ENCODE results near the gene OLFM2. TPM values are rescaled to one million over a fixed set of nuclear protein-coding genes. Genes with fewer than 3 reads are reported as not detected.

Gene OLFM2
- total and polyA plus RNA-seq, 4 donors: 0.49 to 28.9 (median 2.3) TPM

GRCh38 chr19:9858766-9859165, 77.5 kb downstream of the OLFM2 start:
- H3K4me3 ChIP-seq (ENCODE audit: low read depth in 1 of 3, low read length in 3 of 3): no peak overlapping the region
- H3K9ac ChIP-seq (ENCODE audit: low read depth in 1 of 2, low read length in 2 of 2): no peak overlapping the region
- no peaks in the 10 kb centered on the region for H3K9me3 ChIP-seq (ENCODE audit: control insufficient read depth in 4 of 4, low read length in 3 of 4)
- no peak for DNase-seq (ENCODE audit: low spot score)
- no peak overlapping the region for H3K27ac ChIP-seq (ENCODE audit: low read depth in 1 of 2, low read length in 2 of 2)
- TF ChIP-seq ATF3 (IDR thresholded peaks at IDR 0.05) (no peak), FOXA1 (IDR thresholded peaks at IDR 0.05) (no peak), JUND (IDR thresholded peaks at IDR 0.05) (no peak)
- no peaks in the 10 kb centered on the region for H3K27me3 ChIP-seq (ENCODE audit: control insufficient read depth in 4 of 4, insufficient read depth in 4 of 4, low read length in 3 of 4)
- H3K4me1 ChIP-seq (ENCODE audit: control insufficient read depth in 4 of 4, insufficient read depth in 4 of 4, low read length in 3 of 4): peaks cover 0 to 2% (median 0%) of the 10 kb centered on the region in 4 donors
- H3K36me3 ChIP-seq (ENCODE audit: control insufficient read depth in 4 of 4, insufficient read depth in 3 of 4, low read depth in 1 of 4, low read length in 3 of 4): peaks cover 0 to 3% (median 1%) of the 10 kb centered on the region in 4 donors

- no peaks in the 10 kb centered on the region for H3K27me3 ChIP-seq (ENCODE audit: control insufficient read depth in 4 of 4, insufficient read depth in 4 of 4, low read length in 3 of 4)
- H3K4me1 ChIP-seq (ENCODE audit: control insufficient read depth in 4 of 4, insufficient read depth in 4 of 4, low read length in 3 of 4): peaks cover 0 to 6% (median 2%) of the 10 kb centered on the region in 4 donors
- no peak overlapping the region for H3K4me3 ChIP-seq (ENCODE audit: low read depth in 1 of 3, low read length in 3 of 3)
- WGBS: 84% methylated on average over 10 of the region's 10 CpGs
- no peaks in the 10 kb centered on the region for H3K9me3 ChIP-seq (ENCODE audit: control insufficient read depth in 4 of 4, low read length in 3 of 4)
- TF ChIP-seq TAF1 (conservative IDR thresholded peaks at IDR 0.05) (no peak), YY1 (IDR thresholded peaks at IDR 0.05) (no peak), GABPA (IDR thresholded peaks at IDR 0.05 in 1 of 2, conservative IDR thresholded peaks at IDR 0.05 in 1 of 2) (no peak), RAD21 (IDR thresholded peaks at IDR 0.05) (no peak)
- TF ChIP-seq, protein P1, sequence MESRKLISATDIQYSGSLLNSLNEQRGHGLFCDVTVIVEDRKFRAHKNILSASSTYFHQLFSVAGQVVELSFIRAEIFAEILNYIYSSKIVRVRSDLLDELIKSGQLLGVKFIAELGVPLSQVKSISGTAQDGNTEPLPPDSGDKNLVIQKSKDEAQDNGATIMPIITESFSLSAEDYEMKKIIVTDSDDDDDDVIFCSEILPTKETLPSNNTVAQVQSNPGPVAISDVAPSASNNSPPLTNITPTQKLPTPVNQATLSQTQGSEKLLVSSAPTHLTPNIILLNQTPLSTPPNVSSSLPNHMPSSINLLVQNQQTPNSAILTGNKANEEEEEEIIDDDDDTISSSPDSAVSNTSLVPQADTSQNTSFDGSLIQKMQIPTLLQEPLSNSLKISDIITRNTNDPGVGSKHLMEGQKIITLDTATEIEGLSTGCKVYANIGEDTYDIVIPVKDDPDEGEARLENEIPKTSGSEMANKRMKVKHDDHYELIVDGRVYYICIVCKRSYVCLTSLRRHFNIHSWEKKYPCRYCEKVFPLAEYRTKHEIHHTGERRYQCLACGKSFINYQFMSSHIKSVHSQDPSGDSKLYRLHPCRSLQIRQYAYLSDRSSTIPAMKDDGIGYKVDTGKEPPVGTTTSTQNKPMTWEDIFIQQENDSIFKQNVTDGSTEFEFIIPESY (IDR thresholded peaks at IDR 0.05): no peak
- H3K36me3 ChIP-seq (ENCODE audit: control insufficient read depth in 4 of 4, insufficient read depth in 3 of 4, low read depth in 1 of 4, low read length in 3 of 4): peaks cover 0 to 3% (median 1%) of the 10 kb centered on the region in 4 donors
- no peak overlapping the region for H3K9ac ChIP-seq (ENCODE audit: low read depth in 1 of 2, low read length in 2 of 2)
- DNase-seq (ENCODE audit: low spot score): no peak
- no peak overlapping the region for H3K27ac ChIP-seq (ENCODE audit: low read depth in 1 of 2, low read length in 2 of 2)
Measured at GRCh38 chr19:9857920-9858746, 78.2 kb downstream of the OLFM2 start.

- Histone ChIP-seq H3K4me1 (ENCODE audit: control insufficient read depth in 4 of 4, insufficient read depth in 4 of 4, low read length in 3 of 4) (peaks cover 0 to 7% (median 3%) of the 10 kb centered on the region in 4 donors), H3K4me3 (ENCODE audit: low read depth in 1 of 3, low read length in 3 of 3) (no peak overlapping the region), H3K9ac (ENCODE audit: low read depth in 1 of 2, low read length in 2 of 2) (no peak overlapping the region), H3K27ac (ENCODE audit: low read depth in 1 of 2, low read length in 2 of 2) (no peak overlapping the region), H3K9me3 (ENCODE audit: control insufficient read depth in 4 of 4, low read length in 3 of 4) (no peaks in the 10 kb centered on the region), H3K36me3 (ENCODE audit: control insufficient read depth in 4 of 4, insufficient read depth in 3 of 4, low read depth in 1 of 4, low read length in 3 of 4) (peaks cover 0 to 3% (median 1%) of the 10 kb centered on the region in 4 donors), H3K27me3 (ENCODE audit: control insufficient read depth in 4 of 4, insufficient read depth in 4 of 4, low read length in 3 of 4) (no peaks in the 10 kb centered on the region)
- 97% methylated on average over 13 of the region's 13 CpGs for WGBS
- DNase-seq (ENCODE audit: low spot score): no peak
- no peak for TF ChIP-seq FOXA1 (IDR thresholded peaks at IDR 0.05)
- TF ChIP-seq FOXA2 (IDR thresholded peaks at IDR 0.05): no peak
- no peak for TF ChIP-seq NR2F2 (IDR thresholded peaks at IDR 0.05)
- TF ChIP-seq, protein P1 (IDR thresholded peaks at IDR 0.05): no peak
- TF ChIP-seq, protein P2, sequence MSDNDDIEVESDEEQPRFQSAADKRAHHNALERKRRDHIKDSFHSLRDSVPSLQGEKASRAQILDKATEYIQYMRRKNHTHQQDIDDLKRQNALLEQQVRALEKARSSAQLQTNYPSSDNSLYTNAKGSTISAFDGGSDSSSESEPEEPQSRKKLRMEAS (IDR thresholded peaks at IDR 0.05): no peak
- no peak for TF ChIP-seq REST (IDR thresholded peaks at IDR 0.05)
- no peak for TF ChIP-seq RAD21 (IDR thresholded peaks at IDR 0.05)
- TF ChIP-seq EGR1 (IDR thresholded peaks at IDR 0.05; ENCODE audit: low read depth in 2 of 2): no peak
- TF ChIP-seq RXRA (IDR thresholded peaks at IDR 0.05): no peak
- no peak for TF ChIP-seq ATF3 (IDR thresholded peaks at IDR 0.05)
- no peak for TF ChIP-seq HNF4G (IDR thresholded peaks at IDR 0.05)
Measured at GRCh38 chr19:9857076-9857721, 79.1 kb downstream of the OLFM2 start.
